HCEC 1CT (cell line): ENCODE data around the gene COL1A1.
A peak's percentile ranks its signal among the peaks of the same experiment; 100 is the strongest.

Experiments
- DNase-seq: peaks from one replicate; pipeline ENCODE4 v3.0.0-alpha.2; 2017

COL1A1 gene

GRCh38 chr17:50151937-50152547 is 49.4 kb downstream of the COL1A1 start:
- DNase-seq, result peak; percentile 89

GRCh38 chr17:50151041-50151936 is 50.1 kb downstream of the COL1A1 start:
- peak; percentile 92 for DNase-seq

GRCh38 chr17:50150354-50151040 is 50.9 kb downstream of the COL1A1 start, which contains the start of gene PPP1R9B:
TSS of gene PPP1R9B (minus strand) at chr17:50150677. CDS start at chr17:50150513, 164 bp downstream.
- no peak for DNase-seq

GRCh38 chr17:50149417-50150353 is 51.7 kb downstream of the COL1A1 start:
- peak; percentile 71 for DNase-seq

- DNase-seq, result peak; percentile 6
Observed at GRCh38 chr17:50149091-50149416, 52.4 kb downstream of the COL1A1 start.

- peak; percentile 21 for DNase-seq
Observed at GRCh38 chr17:50148226-50149090, 53.0 kb downstream of the COL1A1 start.

- DNase-seq, result no peak
Observed at GRCh38 chr17:50147841-50148225, 53.6 kb downstream of the COL1A1 start.

GRCh38 chr17:50146927-50147665 is 54.3 kb downstream of the COL1A1 start:
- no peak for DNase-seq

GRCh38 chr17:50146230-50146926 is 55.1 kb downstream of the COL1A1 start:
- no peak for DNase-seq

GRCh38 chr17:50145532-50146229 is 55.8 kb downstream of the COL1A1 start:
- DNase-seq, result no peak

GRCh38 chr17:50144845-50145531 is 56.4 kb downstream of the COL1A1 start:
- DNase-seq, result no peak

- DNase-seq, result no peak
Observed at GRCh38 chr17:50144355-50144754, 57.1 kb downstream of the COL1A1 start.

- no peak for DNase-seq
Observed at GRCh38 chr17:50143461-50144176, 57.8 kb downstream of the COL1A1 start.

- no peak for DNase-seq
Observed at GRCh38 chr17:50141745-50142110, 59.7 kb downstream of the COL1A1 start.

- no peak for DNase-seq
Observed at GRCh38 chr17:50141026-50141744, 60.2 kb downstream of the COL1A1 start.

- peak; percentile 64 for DNase-seq
Observed at GRCh38 chr17:50139950-50140885, 61.2 kb downstream of the COL1A1 start.
